Ectodermal cell (in vitro differentiated cells): ENCODE measurements around the gene ZRANB3.
"Not testable (repeated sequence)": the region's sequence is repeated elsewhere in the genome, so short reads cannot be mapped to it uniquely, and the experiment has no call there.

Source experiments
- H3K27ac ChIP-seq: 2 replicates; pipeline ENCODE4 v1.7.0; 2013; ENCODE audit warnings: mild to moderate bottlenecking, low read depth, low read length; ENCODE audit not compliant: insufficient read depth, poor library complexity, severe bottlenecking
- H3K27me3 ChIP-seq: 2 replicates; pipeline ENCODE4 v1.7.0; 2013; ENCODE audit warnings: mild to moderate bottlenecking, low read length; ENCODE audit not compliant: insufficient read depth, control insufficient read depth, poor library complexity, severe bottlenecking
- H3K36me3 ChIP-seq: one replicate; pipeline ENCODE4 v1.7.0; 2013; ENCODE audit warnings: low read length; ENCODE audit not compliant: control insufficient read depth, insufficient read depth
- H3K4me1 ChIP-seq: one replicate; pipeline ENCODE4 v1.7.0; 2013; ENCODE audit warnings: low read length; ENCODE audit not compliant: control insufficient read depth, insufficient read depth
- H3K4me3 ChIP-seq: 2 replicates; pipeline ENCODE4 v1.7.0; 2013; ENCODE audit warnings: low read depth, low read length, control low read depth; ENCODE audit not compliant: insufficient read depth
- H3K9me3 ChIP-seq: 2 replicates; pipeline ENCODE4 v1.7.0; 2013; ENCODE audit warnings: mild to moderate bottlenecking, low read length, moderate library complexity; ENCODE audit not compliant: control insufficient read depth
- WGBS, 2 experiments: methylation state at CpG; one replicate each; pipeline ENCODE4 v1.1.7; 2013; ENCODE audit warnings: missing lambda C conversion rate in 2 of 2; 5-methylcytosine and 5-hydroxymethylcytosine counted together

ZRANB3 gene

DNA sequence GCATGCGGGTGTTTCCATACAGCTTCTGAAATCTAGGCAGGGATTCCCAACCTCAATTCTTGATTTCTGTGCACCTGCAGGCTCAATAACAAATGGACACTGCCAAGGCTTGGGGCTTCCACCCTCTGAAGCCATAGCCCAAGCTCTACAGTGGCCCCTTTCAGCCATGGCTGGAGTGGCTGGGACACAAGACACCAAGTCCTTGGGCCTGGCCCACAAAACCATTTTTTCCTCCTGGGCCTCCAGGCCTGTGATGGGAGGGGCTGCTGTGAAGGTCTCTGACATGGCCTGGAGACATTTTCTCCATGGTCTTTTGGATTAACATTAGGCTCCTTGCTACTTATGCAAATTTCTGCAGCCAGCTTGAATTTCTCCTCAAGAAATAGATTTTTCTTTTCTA, 78.0 kb downstream of the ZRANB3 start:
- not testable (repeated sequence) for H3K4me1 ChIP-seq, H3K4me3 ChIP-seq, H3K27me3 ChIP-seq, H3K36me3 ChIP-seq, H3K27ac ChIP-seq, H3K9me3 ChIP-seq
- WGBS, 2 experiments = 96% methylated on average over 1 of the region's 1 CpG

GRCh38 chr2:135451966-135452365, 79.1 kb downstream of the ZRANB3 start:
- 91 to 100% methylated on average over 1 of the region's 1 CpG for WGBS, 2 experiments
- H3K27me3 ChIP-seq = no peaks in the 10 kb centered on the region
- no peaks in the 10 kb centered on the region for H3K4me1 ChIP-seq
- no peaks in the 10 kb centered on the region for H3K9me3 ChIP-seq
- no peaks in the 10 kb centered on the region for H3K36me3 ChIP-seq
- no peak overlapping the region for H3K27ac ChIP-seq
- no peak overlapping the region for H3K4me3 ChIP-seq

DNA sequence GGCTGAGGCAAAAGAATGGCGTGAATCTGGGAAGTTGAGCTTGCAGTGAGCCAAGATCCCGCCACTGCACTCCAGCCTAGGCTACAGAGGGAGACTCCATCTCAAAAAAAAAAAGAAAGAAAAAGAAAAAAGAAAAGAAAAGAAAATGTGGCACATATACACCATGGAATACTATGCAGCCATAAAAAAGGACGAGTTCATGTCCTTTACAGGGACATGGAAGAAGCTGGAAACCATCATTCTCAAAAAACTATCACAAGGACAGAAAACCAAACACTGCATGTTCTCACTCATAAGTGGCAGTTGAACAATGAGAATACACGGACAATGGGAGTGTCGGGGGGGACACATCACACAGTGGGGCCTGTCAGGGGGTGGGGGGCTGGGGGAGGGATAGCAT, 88.0 kb downstream of the ZRANB3 start:
- H3K9me3 ChIP-seq, H3K36me3 ChIP-seq, H3K27ac ChIP-seq, H3K4me1 ChIP-seq, H3K4me3 ChIP-seq, H3K27me3 ChIP-seq: not testable (repeated sequence)
- WGBS, 2 experiments = 89 to 96% methylated on average over 3 to 5 of the region's 5 CpGs

DNA sequence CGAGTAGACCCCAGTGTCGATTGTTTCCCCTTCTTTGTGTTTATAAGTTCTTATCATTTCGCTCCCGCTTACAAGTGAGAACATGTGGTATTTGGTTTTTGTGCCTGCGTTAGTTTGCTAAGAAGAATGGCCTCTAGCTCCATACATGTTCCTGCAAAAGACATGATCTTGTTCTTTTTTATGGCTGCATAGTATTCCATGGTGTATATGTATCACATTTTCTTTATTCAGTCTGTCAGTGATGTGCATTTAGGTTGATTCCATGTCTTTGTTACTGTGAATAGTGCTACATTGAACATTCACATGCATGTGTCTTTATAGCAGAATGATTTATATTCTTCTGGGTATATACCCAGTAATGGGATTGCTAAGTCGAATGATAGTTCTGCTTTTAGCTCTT, 95.9 kb downstream of the ZRANB3 start:
- WGBS, 2 experiments = 94 to 95% methylated on average over 6 of the region's 6 CpGs
- not testable (repeated sequence) for H3K27ac ChIP-seq

GRCh38 chr2:135424849-135425248, 106.2 kb downstream of the ZRANB3 start:
- H3K27ac ChIP-seq = no peak overlapping the region
- H3K4me3 ChIP-seq = no peak overlapping the region
- H3K4me1 ChIP-seq = no peaks in the 10 kb centered on the region
- no peaks in the 10 kb centered on the region for H3K36me3 ChIP-seq
- H3K27me3 ChIP-seq = no peaks in the 10 kb centered on the region
- H3K9me3 ChIP-seq = no peaks in the 10 kb centered on the region
- WGBS, 2 experiments = 93 to 100% methylated on average over 1 of the region's 1 CpG

More for the DNA sequence above, 95.9 kb downstream of the ZRANB3 start:
- H3K9me3 ChIP-seq, H3K4me1 ChIP-seq, H3K27me3 ChIP-seq, H3K36me3 ChIP-seq, H3K4me3 ChIP-seq: not testable (repeated sequence)

GRCh38 chr2:135422898-135423297, 108.1 kb downstream of the ZRANB3 start:
- Histone ChIP-seq H3K9me3 (no peaks in the 10 kb centered on the region), H3K4me1 (no peaks in the 10 kb centered on the region), H3K27me3 (no peaks in the 10 kb centered on the region), H3K27ac (no peak overlapping the region), H3K36me3 (no peaks in the 10 kb centered on the region), H3K4me3 (no peak overlapping the region)
- WGBS, 2 experiments = 95 to 97% methylated on average over 3 of the region's 3 CpGs

GRCh38 chr2:135411646-135412045, 119.4 kb downstream of the ZRANB3 start:
- H3K4me1 ChIP-seq = no peaks in the 10 kb centered on the region
- no peaks in the 10 kb centered on the region for H3K9me3 ChIP-seq
- no peak overlapping the region for H3K27ac ChIP-seq
- no peaks in the 10 kb centered on the region for H3K36me3 ChIP-seq
- H3K27me3 ChIP-seq = no peaks in the 10 kb centered on the region
- no peak overlapping the region for H3K4me3 ChIP-seq
- 87 to 91% methylated on average over 3 of the region's 3 CpGs for WGBS, 2 experiments

DNA sequence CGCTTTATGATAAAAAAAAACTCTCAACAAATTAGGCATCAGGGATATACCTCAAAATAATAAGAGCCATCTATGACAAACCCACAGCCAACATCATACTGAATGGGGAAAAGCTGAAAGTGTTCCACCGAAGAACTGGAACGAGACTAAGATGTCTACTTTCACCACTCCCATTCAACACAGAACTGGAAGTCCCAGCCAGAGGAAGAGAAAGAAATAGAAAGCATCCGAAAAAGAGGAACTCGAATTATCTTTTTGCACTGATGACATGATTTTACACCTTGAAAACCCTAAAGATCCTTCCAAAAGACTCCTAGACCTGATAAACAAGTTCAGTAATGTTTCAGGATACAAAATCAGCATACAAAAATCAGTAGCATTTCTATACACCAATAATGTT, 121.6 kb downstream of the ZRANB3 start:
- Histone ChIP-seq H3K27ac (no peak overlapping the region), H3K4me3 (no peak overlapping the region), H3K9me3 (no peaks in the 10 kb centered on the region), H3K27me3 (no peaks in the 10 kb centered on the region), H3K36me3 (no peaks in the 10 kb centered on the region), H3K4me1 (no peaks in the 10 kb centered on the region)
- WGBS, 2 experiments = 86 to 99% methylated on average over 5 of the region's 5 CpGs

DNA sequence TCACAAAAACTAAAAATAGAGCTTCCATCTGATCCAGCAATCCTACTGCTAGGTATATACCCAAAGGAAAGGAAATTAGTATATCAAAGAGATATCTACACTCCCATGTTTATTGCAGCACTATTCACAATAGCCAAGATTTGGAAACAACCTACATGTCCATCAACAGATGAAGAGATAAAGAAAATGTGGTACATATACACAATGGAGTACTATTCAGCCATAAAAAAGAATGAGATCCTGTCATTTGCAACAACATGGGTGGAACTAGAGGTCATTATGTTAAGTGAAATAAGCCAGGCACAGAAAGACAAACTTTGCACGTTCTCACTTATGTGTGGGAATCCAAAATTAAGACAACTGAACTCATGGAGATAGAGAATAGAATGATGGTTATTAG, 134.8 kb downstream of the ZRANB3 start:
- WGBS, 2 experiments = 89 to 97% methylated on average over 1 of the region's 1 CpG
- not testable (repeated sequence) for H3K4me1 ChIP-seq, H3K9me3 ChIP-seq, H3K36me3 ChIP-seq, H3K27ac ChIP-seq, H3K27me3 ChIP-seq, H3K4me3 ChIP-seq

- Histone ChIP-seq H3K36me3 (no peaks in the 10 kb centered on the region), H3K27me3 (no peaks in the 10 kb centered on the region), H3K4me1 (no peaks in the 10 kb centered on the region), H3K9me3 (no peaks in the 10 kb centered on the region), H3K27ac (no peak overlapping the region), H3K4me3 (no peak overlapping the region)
- 100% methylated on average over 2 of the region's 2 CpGs for WGBS, 2 experiments
Measured at GRCh38 chr2:135386993-135387392, 144.0 kb downstream of the ZRANB3 start.

GRCh38 chr2:135378591-135378990, 152.4 kb downstream of the ZRANB3 start:
- Histone ChIP-seq H3K4me1 (no peaks in the 10 kb centered on the region), H3K36me3 (no peaks in the 10 kb centered on the region), H3K4me3 (no peak overlapping the region), H3K27me3 (no peaks in the 10 kb centered on the region), H3K9me3 (peaks cover 3% of the 10 kb centered on the region), H3K27ac (no peak overlapping the region)
